CD14-positive monocyte (primary cell): Measurements from ENCODE around the gene ZBTB3. TPM values are rescaled to one million over a fixed set of nuclear protein-coding genes. Genes with fewer than 3 reads are reported as not detected.
"Not testable (repeated sequence)": the region's sequence is repeated elsewhere in the genome, so short reads cannot be mapped to it uniquely, and the experiment has no call there.

Experiments used
- DNase-seq, 3 donors: peaks; one replicate each; pipeline ENCODE4 v3.0.0-alpha.2; 2011 to 2022
- H2AFZ ChIP-seq: 2 replicates; pipeline ENCODE4 v1.6.0; 2012; ENCODE audit warnings: mild to moderate bottlenecking, low read depth, low read length, inconsistent platforms; ENCODE audit not compliant: insufficient read depth, poor library complexity, severe bottlenecking
- H3K27ac ChIP-seq, 2 donors: 1 replicate in 1 of 2; 2 replicates in 1 of 2; pipeline ENCODE4 v1.5.1; 2012 to 2013; ENCODE audit warnings: low read length in 2 of 2, control low read depth in 1 of 2, inconsistent platforms in 1 of 2, low read depth in 1 of 2, mild to moderate bottlenecking in 1 of 2
- H3K27me3 ChIP-seq, 2 donors: one replicate each; pipeline versions ENCODE4 v1.6.0 to v1.6.1; 2011 to 2013; ENCODE audit warnings: low read length in 2 of 2; ENCODE audit not compliant: control insufficient read depth in 2 of 2, insufficient read depth in 2 of 2
- H3K36me3 ChIP-seq, 2 donors: replicated peaks in 1 of 2; 1 replicate in 1 of 2; 2 replicates in 1 of 2; pipeline versions ENCODE4 v1.5.1 to v1.6.1; 2012 to 2013; ENCODE audit warnings: low read length in 2 of 2, control low read depth in 1 of 2, inconsistent platforms in 1 of 2, mild to moderate bottlenecking in 1 of 2; ENCODE audit not compliant: insufficient read depth in 2 of 2, control insufficient read depth in 1 of 2
- H3K4me1 ChIP-seq, 2 donors: 1 replicate in 1 of 2; 2 replicates in 1 of 2; pipeline versions ENCODE4 v1.5.1 to v1.6.1; 2012 to 2013; ENCODE audit warnings: low read length in 2 of 2, control low read depth in 1 of 2, inconsistent platforms in 1 of 2, mild to moderate bottlenecking in 1 of 2, moderate library complexity in 1 of 2; ENCODE audit not compliant: insufficient read depth in 2 of 2, control insufficient read depth in 1 of 2
- H3K4me2 ChIP-seq: replicated peaks from 2 replicates; pipeline ENCODE3; 2012; ENCODE audit warnings: low read length, moderate library complexity, mild to moderate bottlenecking; ENCODE audit not compliant: poor library complexity, severe bottlenecking; ENCODE audit errors: extremely low read depth
- H3K4me3 ChIP-seq, 3 experiments: fragments of 200-600 bp in 1 of 3; sonication (generic) in 1 of 3; replicated peaks in 1 of 3; 1 replicate in 2 of 3; 2 replicates in 1 of 3; pipeline ENCODE4 v1.5.1; 2011 to 2013; ENCODE audit warnings: low read length in 3 of 3, mild to moderate bottlenecking in 3 of 3, control low read depth in 2 of 3, low read depth in 2 of 3, inconsistent platforms in 1 of 3, moderate library complexity in 1 of 3
- H3K79me2 ChIP-seq: 2 replicates; pipeline ENCODE4 v1.6.0; 2012; ENCODE audit warnings: mild to moderate bottlenecking, control low read depth, inconsistent platforms, low read length, moderate library complexity; ENCODE audit not compliant: insufficient read depth
- H3K9ac ChIP-seq: 2 replicates; pipeline ENCODE4 v1.6.0; 2017; ENCODE audit warnings: low read length, mild to moderate bottlenecking; ENCODE audit not compliant: insufficient read depth, poor library complexity, severe bottlenecking
- H3K9me3 ChIP-seq, 2 donors: replicated peaks in 1 of 2; 1 replicate in 1 of 2; 2 replicates in 1 of 2; pipeline versions ENCODE4 v1.5.1 to v1.6.1; 2012 to 2013; ENCODE audit warnings: low read length in 2 of 2, control low read depth in 1 of 2; ENCODE audit not compliant: control insufficient read depth in 1 of 2, insufficient read depth in 1 of 2
- H4K20me1 ChIP-seq: 2 replicates; pipeline ENCODE4 v1.6.0; 2012; ENCODE audit warnings: mild to moderate bottlenecking, low read length, control low read depth, moderate library complexity; ENCODE audit not compliant: insufficient read depth
- H3K27ac Mint-ChIP-seq, 7 donors: one replicate each; pipeline ENCODE4 v1.8.0; 2020; ENCODE audit warnings: mild to moderate bottlenecking in 7 of 7, mixed read lengths in 7 of 7, moderate library complexity in 6 of 7, inconsistent platforms in 2 of 7
- H3K27me3 Mint-ChIP-seq, 3 donors: one replicate each; pipeline ENCODE4 v1.8.0; 2021 to 2022; ENCODE audit warnings: low read depth in 3 of 3, mild to moderate bottlenecking in 3 of 3, mixed read lengths in 3 of 3, moderate library complexity in 3 of 3, inconsistent platforms in 1 of 3
- H3K36me3 Mint-ChIP-seq, 2 donors: one replicate each; pipeline ENCODE4 v1.8.0; 2020; ENCODE audit warnings: mixed read lengths in 2 of 2, inconsistent platforms in 1 of 2, mild to moderate bottlenecking in 1 of 2
- H3K4me1 Mint-ChIP-seq: one replicate; pipeline ENCODE4 v1.8.0; 2020; ENCODE audit warnings: mild to moderate bottlenecking, mixed read lengths
- H3K4me3 Mint-ChIP-seq, 2 donors: one replicate each; pipeline ENCODE4 v1.8.0; 2020; ENCODE audit warnings: mild to moderate bottlenecking in 2 of 2, mixed read lengths in 2 of 2, moderate library complexity in 1 of 2
- H3K9me3 Mint-ChIP-seq, 7 donors: one replicate each; pipeline ENCODE4 v1.8.0; 2020 to 2022; ENCODE audit warnings: mixed read lengths in 7 of 7, mild to moderate bottlenecking in 6 of 7, moderate library complexity in 6 of 7, inconsistent platforms in 2 of 7
- WGBS: methylation state at CpG from one replicate; pipeline ENCODE4 v1.1.5; 2013; ENCODE audit warnings: missing lambda C conversion rate; ENCODE audit not compliant: insufficient coverage; 5-methylcytosine and 5-hydroxymethylcytosine counted together
- intact Hi-C, 2 donors: fragments of 100-400 bp; cut with micrococcal nuclease; formaldehyde crosslinking; loops; one replicate each; pipeline versions ENCODE4 v1.15.0 to v1.15.1; 2023
- polyA plus RNA-seq, 3 donors: library from polyadenylated mRNA; depleted of rRNA in 1 of 3; unstranded in 2 of 3; stranded (reverse) in 1 of 3; fragments of 300-500 nt in 2 of 3; fragments of >200 nt in 1 of 3; fragmentation: Illumina TruSeq in 2 of 3; gene quantifications; 1 replicate in 2 of 3; 2 replicates in 1 of 3; pipeline ENCODE4 v1.2.3, GENCODE V29; 2012 to 2021
- TF ChIP-seq, protein P1 (sequence below): fragments of 200-600 bp; IDR thresholded peaks from one replicate; pipeline ENCODE4 v1.8.0; 2022; ENCODE audit warnings: antibody characterized with exemption, mild to moderate bottlenecking

The ZBTB3 gene
- polyA plus RNA-seq, 3 donors, result 1.7 to 4.5 (median 2.0) TPM

GRCh38 chr11:62732830-62733229 lies 21.1 kb downstream of the ZBTB3 start:
- H4K20me1 ChIP-seq, result peaks cover 14% of the 10 kb centered on the region
- no peak overlapping the region for H3K4me3 ChIP-seq
- H3K4me1 Mint-ChIP-seq, result peaks cover 21% of the 10 kb centered on the region
- peaks cover 31 to 59% of the 10 kb centered on the region in 2 donors for H3K36me3 Mint-ChIP-seq
- H3K4me2 ChIP-seq, result no peak overlapping the region
- DNase-seq, result peak in 1 of 3 donors; percentile 13
- no peak overlapping the region for H3K27ac ChIP-seq
- H3K27ac Mint-ChIP-seq, result no peak overlapping the region
- WGBS, result no CpG with 5 or more reads among the region's 2 CpGs
- H2AFZ ChIP-seq, result no peak overlapping the region
- H3K9ac ChIP-seq, result no peak overlapping the region
- H3K27me3 Mint-ChIP-seq, result no peaks in the 10 kb centered on the region
- peaks cover 40 to 54% of the 10 kb centered on the region in 2 donors for H3K36me3 ChIP-seq
- peaks cover 63% of the 10 kb centered on the region for H3K79me2 ChIP-seq
- H3K9me3 ChIP-seq, result no peaks in the 10 kb centered on the region
- no peaks in the 10 kb centered on the region for H3K27me3 ChIP-seq
- intact Hi-C loops, result no loop called here
- peaks cover 15 to 16% of the 10 kb centered on the region in 2 donors for H3K4me1 ChIP-seq
- H3K9me3 Mint-ChIP-seq, result peaks cover 0 to 3% (median 0%) of the 10 kb centered on the region in 7 donors
- no peak overlapping the region for H3K4me3 Mint-ChIP-seq
- TF ChIP-seq, protein P1, sequence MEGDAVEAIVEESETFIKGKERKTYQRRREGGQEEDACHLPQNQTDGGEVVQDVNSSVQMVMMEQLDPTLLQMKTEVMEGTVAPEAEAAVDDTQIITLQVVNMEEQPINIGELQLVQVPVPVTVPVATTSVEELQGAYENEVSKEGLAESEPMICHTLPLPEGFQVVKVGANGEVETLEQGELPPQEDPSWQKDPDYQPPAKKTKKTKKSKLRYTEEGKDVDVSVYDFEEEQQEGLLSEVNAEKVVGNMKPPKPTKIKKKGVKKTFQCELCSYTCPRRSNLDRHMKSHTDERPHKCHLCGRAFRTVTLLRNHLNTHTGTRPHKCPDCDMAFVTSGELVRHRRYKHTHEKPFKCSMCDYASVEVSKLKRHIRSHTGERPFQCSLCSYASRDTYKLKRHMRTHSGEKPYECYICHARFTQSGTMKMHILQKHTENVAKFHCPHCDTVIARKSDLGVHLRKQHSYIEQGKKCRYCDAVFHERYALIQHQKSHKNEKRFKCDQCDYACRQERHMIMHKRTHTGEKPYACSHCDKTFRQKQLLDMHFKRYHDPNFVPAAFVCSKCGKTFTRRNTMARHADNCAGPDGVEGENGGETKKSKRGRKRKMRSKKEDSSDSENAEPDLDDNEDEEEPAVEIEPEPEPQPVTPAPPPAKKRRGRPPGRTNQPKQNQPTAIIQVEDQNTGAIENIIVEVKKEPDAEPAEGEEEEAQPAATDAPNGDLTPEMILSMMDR, result peak; percentile 14

GRCh38 chr11:62730076-62730475 lies 23.9 kb downstream of the ZBTB3 start:
- H3K4me1 Mint-ChIP-seq, result peaks cover 35% of the 10 kb centered on the region
- H3K4me3 Mint-ChIP-seq, result peak overlapping the region in 1 of 2 donors; percentile 24
- Histone ChIP-seq H3K36me3 (peaks cover 18 to 28% of the 10 kb centered on the region in 2 donors), H3K27ac (peak overlapping the region; percentile 5 to 88), H3K79me2 (peaks cover 75% of the 10 kb centered on the region), H3K4me1 (peaks cover 28 to 34% of the 10 kb centered on the region in 2 donors), H4K20me1 (peaks cover 30% of the 10 kb centered on the region)
- 99% methylated on average over 10 of the region's 14 CpGs for WGBS
- H3K27me3 Mint-ChIP-seq, intact Hi-C loops, H2AFZ ChIP-seq, DNase-seq, H3K4me3 ChIP-seq, H3K27ac Mint-ChIP-seq, H3K9me3 ChIP-seq, H3K27me3 ChIP-seq, H3K4me2 ChIP-seq, H3K9ac ChIP-seq, H3K9me3 Mint-ChIP-seq: not testable (repeated sequence)
- H3K36me3 Mint-ChIP-seq, result peaks cover 17 to 39% of the 10 kb centered on the region in 2 donors
